H9 (cell line): ENCODE data around the gene TRMT44. TPM values are rescaled to one million over a fixed set of nuclear protein-coding genes. Genes with fewer than 3 reads are reported as not detected.

Experiments used
- DNase-seq: peaks from one replicate; pipeline ENCODE4 v3.0.0-alpha.2; 2017
- H2AFZ ChIP-seq: one replicate; pipeline ENCODE4 v1.6.1; 2013; ENCODE audit warnings: mild to moderate bottlenecking, low read length, control low read depth, moderate library complexity
- H2AK5ac ChIP-seq: 2 replicates; pipeline ENCODE4 v1.6.1; 2013; ENCODE audit warnings: low read length, control low read depth, mixed read lengths; ENCODE audit not compliant: insufficient read length
- H2BK120ac ChIP-seq: one replicate; pipeline ENCODE4 v1.6.1; 2013; ENCODE audit warnings: low read depth, mild to moderate bottlenecking, low read length, control low read depth, inconsistent platforms; ENCODE audit not compliant: poor library complexity, severe bottlenecking
- H2BK12ac ChIP-seq: 2 replicates; pipeline ENCODE4 v1.6.1; 2013; ENCODE audit warnings: low read length, control low read depth, mixed read lengths, low read depth; ENCODE audit not compliant: insufficient read length
- H2BK15ac ChIP-seq: 2 replicates; pipeline ENCODE4 v1.6.1; 2013; ENCODE audit warnings: low read depth, low read length, control low read depth
- H2BK20ac ChIP-seq: one replicate; pipeline ENCODE4 v1.6.1; 2013; ENCODE audit warnings: low read depth, mild to moderate bottlenecking, low read length, control low read depth, inconsistent platforms; ENCODE audit not compliant: poor library complexity, severe bottlenecking
- H2BK5ac ChIP-seq: 2 replicates; pipeline ENCODE4 v1.6.1; 2013; ENCODE audit warnings: low read length, control low read depth, mixed read lengths; ENCODE audit not compliant: insufficient read length
- H3K14ac ChIP-seq: 2 replicates; pipeline ENCODE4 v1.6.1; 2013; ENCODE audit warnings: low read length, control low read depth; ENCODE audit not compliant: insufficient read depth
- H3K18ac ChIP-seq: 2 replicates; pipeline ENCODE4 v1.6.1; 2013; ENCODE audit warnings: low read depth, mild to moderate bottlenecking, mixed read lengths, low read length, control low read depth; ENCODE audit not compliant: insufficient read length
- H3K23ac ChIP-seq: 2 replicates; pipeline ENCODE4 v1.6.1; 2013; ENCODE audit warnings: low read length, control low read depth, mixed read lengths, low read depth; ENCODE audit not compliant: insufficient read length
- H3K23me2 ChIP-seq: 2 replicates; pipeline ENCODE4 v1.6.1; 2013; ENCODE audit warnings: low read depth, mild to moderate bottlenecking, mixed read lengths, low read length, control low read depth; ENCODE audit not compliant: insufficient read length, poor library complexity, severe bottlenecking
- H3K27ac ChIP-seq: 2 replicates; pipeline ENCODE4 v1.5.1; 2013; ENCODE audit warnings: low read length, control low read depth, mixed read lengths, low read depth; ENCODE audit not compliant: insufficient read length
- H3K27me3 ChIP-seq: 2 replicates; pipeline ENCODE4 v1.6.1; 2013; ENCODE audit warnings: low read length, control low read depth, inconsistent platforms; ENCODE audit not compliant: insufficient read depth
- H3K4ac ChIP-seq: 2 replicates; pipeline ENCODE4 v1.6.1; 2013; ENCODE audit warnings: low read depth, mild to moderate bottlenecking, control low read depth, inconsistent platforms, low read length, moderate library complexity
- H3K4me1 ChIP-seq: 2 replicates; pipeline ENCODE4 v1.6.1; 2013; ENCODE audit warnings: low read length, control low read depth, inconsistent platforms; ENCODE audit not compliant: insufficient read depth
- H3K4me2 ChIP-seq: 2 replicates; pipeline ENCODE4 v1.6.1; 2013; ENCODE audit warnings: low read length, control low read depth, mixed read lengths; ENCODE audit not compliant: insufficient read length, insufficient read depth
- H3K56ac ChIP-seq: 2 replicates; pipeline ENCODE4 v1.6.1; 2013; ENCODE audit warnings: low read depth, mild to moderate bottlenecking, mixed read lengths, low read length, control low read depth; ENCODE audit not compliant: insufficient read length
- H3K79me1 ChIP-seq: 2 replicates; pipeline ENCODE4 v1.6.1; 2013; ENCODE audit warnings: low read depth, mild to moderate bottlenecking, moderate library complexity, low read length, control low read depth, inconsistent platforms; ENCODE audit not compliant: insufficient read depth, poor library complexity, severe bottlenecking
- H3K79me2 ChIP-seq: 2 replicates; pipeline ENCODE4 v1.6.1; 2013; ENCODE audit warnings: low read length, control low read depth, inconsistent platforms; ENCODE audit not compliant: insufficient read depth
- H3K9ac ChIP-seq: 2 replicates; pipeline ENCODE4 v1.6.1; 2013; ENCODE audit warnings: low read length, control low read depth, mixed read lengths; ENCODE audit not compliant: insufficient read length; ENCODE audit errors: extremely low read depth
- H3K9me3 ChIP-seq: one replicate; pipeline ENCODE4 v1.6.1; 2013; ENCODE audit warnings: low read depth, low read length, inconsistent platforms; ENCODE audit not compliant: control insufficient read depth
- H3T11ph ChIP-seq: one replicate; pipeline ENCODE4 v1.6.1; 2013; ENCODE audit warnings: mild to moderate bottlenecking, low read length, control low read depth, inconsistent platforms
- H4K20me1 ChIP-seq: one replicate; pipeline ENCODE4 v1.6.1; 2013; ENCODE audit not compliant: control insufficient read depth, insufficient read length, insufficient read depth
- H4K5ac ChIP-seq: 2 replicates; pipeline ENCODE4 v1.6.1; 2013; ENCODE audit warnings: low read depth, mild to moderate bottlenecking, mixed read lengths, low read length, control low read depth; ENCODE audit not compliant: insufficient read length
- H4K8ac ChIP-seq: replicated peaks from 2 replicates; pipeline ENCODE4 v1.6.1; 2013; ENCODE audit warnings: low read length, control low read depth, mixed read lengths, low read depth; ENCODE audit not compliant: insufficient read length
- H4K91ac ChIP-seq: 2 replicates; pipeline ENCODE4 v1.6.1; 2013; ENCODE audit warnings: low read depth, mild to moderate bottlenecking, moderate library complexity, mixed read lengths, low read length, control low read depth; ENCODE audit not compliant: insufficient read length
- H3K27ac Mint-ChIP-seq, 3 experiments: 2 replicates in 2 of 3; 3 replicates in 1 of 3; pipeline ENCODE4 v1.8.0; 2020 to 2021; ENCODE audit warnings: mixed read lengths in 3 of 3, mild to moderate bottlenecking in 1 of 3, moderate library complexity in 1 of 3
- H3K27me3 Mint-ChIP-seq: 2 replicates; pipeline ENCODE4 v1.8.0; 2021; ENCODE audit warnings: low read depth, mild to moderate bottlenecking, moderate library complexity, mixed read lengths
- H3K36me3 Mint-ChIP-seq, 3 experiments: 2 replicates in 2 of 3; 3 replicates in 1 of 3; pipeline ENCODE4 v1.8.0; 2020 to 2021; ENCODE audit warnings: low read depth in 3 of 3, mixed read lengths in 3 of 3; ENCODE audit not compliant: insufficient read depth in 1 of 3
- H3K4me1 Mint-ChIP-seq, 2 experiments: 2 replicates each; pipeline ENCODE4 v1.8.0; 2020; ENCODE audit warnings: mixed read lengths in 2 of 2
- H3K4me3 Mint-ChIP-seq, 2 experiments: 2 replicates in 1 of 2; 3 replicates in 1 of 2; pipeline ENCODE4 v1.8.0; 2020 to 2021; ENCODE audit warnings: mild to moderate bottlenecking in 2 of 2, mixed read lengths in 2 of 2, moderate library complexity in 1 of 2
- H3K9me3 Mint-ChIP-seq, 2 experiments: 2 replicates in 1 of 2; 3 replicates in 1 of 2; pipeline ENCODE4 v1.8.0; 2020; ENCODE audit warnings: mild to moderate bottlenecking in 2 of 2, mixed read lengths in 2 of 2, moderate library complexity in 1 of 2
- WGBS: extraction: QIAGEN DNeasy Blood & Tissue Kit; methylation state at CpG from one replicate; pipeline ENCODE4 v1.1.7; 2013; ENCODE audit warnings: missing lambda C conversion rate, low lambda C conversion rate, mixed read lengths; ENCODE audit not compliant: insufficient read length; ENCODE audit errors: extremely low coverage; 5-methylcytosine and 5-hydroxymethylcytosine counted together
- total RNA-seq: library from RNA; stranded (reverse); gene quantifications from 2 replicates; pipeline ENCODE4 v1.2.1, GENCODE V29; 2021
- TF ChIP-seq, protein P1 (sequence below): fragments of 200-600 bp; sonication (generic); conservative IDR thresholded peaks from 3 replicates; pipeline ENCODE4 v1.8.0; 2021; ENCODE audit warnings: antibody characterized with exemption, mild to moderate bottlenecking

Gene TRMT44
- total RNA-seq, 1 experiment from 2014 or later, result 22.8 TPM

DNA sequence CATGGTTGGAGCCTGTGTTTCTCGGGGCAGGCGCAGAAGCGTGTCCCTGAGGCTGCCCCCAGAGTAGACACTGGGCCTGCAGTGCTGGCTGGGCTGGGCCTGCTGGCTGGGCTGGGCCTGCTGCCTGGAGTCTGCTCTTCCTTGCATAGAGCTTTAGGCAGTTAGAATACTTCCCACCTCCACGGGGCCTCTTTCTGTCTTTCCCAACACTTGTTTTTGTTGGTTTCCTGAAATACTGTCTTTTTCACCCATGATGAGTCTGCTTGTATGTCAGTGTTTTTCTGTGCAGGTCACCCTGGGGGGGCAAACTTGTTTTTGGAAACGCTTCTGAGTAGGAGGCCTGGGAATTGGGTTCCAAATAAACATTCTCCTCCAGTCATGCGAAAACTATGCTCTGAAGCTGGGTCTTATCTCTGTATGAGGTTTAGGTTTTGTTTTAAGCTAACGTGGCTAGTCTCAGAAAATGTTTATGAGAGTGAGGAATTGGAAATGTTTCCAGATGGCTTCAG is 32.2 kb downstream of the TRMT44 start:
- Histone ChIP-seq H3K23ac (no peak overlapping the region), H2AFZ (no peak overlapping the region), H3K4me1 (no peaks in the 10 kb centered on the region), H2BK5ac (no peak overlapping the region), H3K79me1 (no peaks in the 10 kb centered on the region), H3K4ac (no peak overlapping the region), H3K18ac (no peak overlapping the region), H3T11ph (no peak overlapping the region), H4K20me1 (no peaks in the 10 kb centered on the region), H4K8ac (no peak overlapping the region), H3K56ac (no peak overlapping the region), H2AK5ac (no peak overlapping the region), H3K14ac (no peak overlapping the region), H4K91ac (no peak overlapping the region), H3K27ac (no peak overlapping the region), H2BK20ac (no peak overlapping the region), H3K4me2 (no peak overlapping the region), H3K9me3 (no peaks in the 10 kb centered on the region), H2BK15ac (no peak overlapping the region), H4K5ac (no peak overlapping the region), H3K27me3 (no peaks in the 10 kb centered on the region), H3K79me2 (no peaks in the 10 kb centered on the region), H2BK12ac (no peak overlapping the region), H2BK120ac (no peak overlapping the region), H3K23me2 (no peaks in the 10 kb centered on the region), H3K9ac (no peak overlapping the region)
- TF ChIP-seq, protein P1, sequence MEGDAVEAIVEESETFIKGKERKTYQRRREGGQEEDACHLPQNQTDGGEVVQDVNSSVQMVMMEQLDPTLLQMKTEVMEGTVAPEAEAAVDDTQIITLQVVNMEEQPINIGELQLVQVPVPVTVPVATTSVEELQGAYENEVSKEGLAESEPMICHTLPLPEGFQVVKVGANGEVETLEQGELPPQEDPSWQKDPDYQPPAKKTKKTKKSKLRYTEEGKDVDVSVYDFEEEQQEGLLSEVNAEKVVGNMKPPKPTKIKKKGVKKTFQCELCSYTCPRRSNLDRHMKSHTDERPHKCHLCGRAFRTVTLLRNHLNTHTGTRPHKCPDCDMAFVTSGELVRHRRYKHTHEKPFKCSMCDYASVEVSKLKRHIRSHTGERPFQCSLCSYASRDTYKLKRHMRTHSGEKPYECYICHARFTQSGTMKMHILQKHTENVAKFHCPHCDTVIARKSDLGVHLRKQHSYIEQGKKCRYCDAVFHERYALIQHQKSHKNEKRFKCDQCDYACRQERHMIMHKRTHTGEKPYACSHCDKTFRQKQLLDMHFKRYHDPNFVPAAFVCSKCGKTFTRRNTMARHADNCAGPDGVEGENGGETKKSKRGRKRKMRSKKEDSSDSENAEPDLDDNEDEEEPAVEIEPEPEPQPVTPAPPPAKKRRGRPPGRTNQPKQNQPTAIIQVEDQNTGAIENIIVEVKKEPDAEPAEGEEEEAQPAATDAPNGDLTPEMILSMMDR, result no peak
- peaks cover 12 to 47% (median 41%) of the 10 kb centered on the region in 3 experiments; a peak in 6 of 7 replicates for H3K36me3 Mint-ChIP-seq
- H3K4me1 Mint-ChIP-seq, result peaks cover 11% of the 10 kb centered on the region in 2 experiments
- no CpG with 5 or more reads among the region's 7 CpGs for WGBS
- H3K9me3 Mint-ChIP-seq, result no peaks in the 10 kb centered on the region
- H3K27me3 Mint-ChIP-seq, result no peaks in the 10 kb centered on the region
- H3K4me3 Mint-ChIP-seq, result no peak overlapping the region
- no peak overlapping the region; a peak in 2 of 7 replicates for H3K27ac Mint-ChIP-seq
- no peak for DNase-seq
